GM12878 (cell line): ENCODE measurements around the gene IL34. TPM values are rescaled to one million over a fixed set of nuclear protein-coding genes. Genes with fewer than 3 reads are reported as not detected.

ENCODE experiments used
- ATAC-seq: fragments of 200-7000 bp; cut with Tn5 transposase; 3 replicates; pipeline ENCODE4 v1.9.1; 2020; ENCODE audit warnings: mild to moderate bottlenecking, moderate library complexity
- BruUV-seq: library from RNA; stranded (reverse); fragments of 400-500 nt; replicated peaks from 2 replicates; lab custom pipeline; 2021; lab: Mats Ljungman, UMichigan
- CTCF ChIA-PET: fragments of 300-600 bp; sonication (Branson Sonifier 250); formaldehyde crosslinking; extraction: SDS; loops from one replicate; lab custom pipeline; 2021; ENCODE audit warnings: inconsistent platforms; lab: Yijun Ruan, JAX
- POLR2A ChIA-PET: fragments of 350-600 bp; formaldehyde crosslinking; extraction: SDS; loops from one replicate; lab custom pipeline; 2021; ENCODE audit warnings: inconsistent platforms; lab: Charles Lee
- RAD21 ChIA-PET: fragments of 300-600 bp; sonication (Branson Sonifier 250); formaldehyde crosslinking; loops from one replicate; lab custom pipeline; 2023; ENCODE audit warnings: antibody characterized with exemption; ENCODE audit not compliant: unreplicated experiment; lab: Charles Lee
- SMC1A ChIA-PET: fragments of 300-600 bp; sonication (Branson Sonifier 250); formaldehyde crosslinking; loops from one replicate; lab custom pipeline; 2023; ENCODE audit not compliant: unreplicated experiment, uncharacterized antibody; lab: Charles Lee
- DNase-seq: peaks from one replicate; pipeline ENCODE4 v3.0.0-alpha.2; 2011; ENCODE audit warnings: low read depth, low spot score
- FAIRE-seq: peaks from 3 replicates; lab custom pipeline; 2011; peaks lifted over from hg19 to GRCh38; lab: Jason Lieb, UNC
- H2AFZ ChIP-seq: 2 replicates; pipeline ENCODE4 v1.6.0; 2011; ENCODE audit warnings: low read depth, low read length, control low read depth; ENCODE audit not compliant: control insufficient read depth
- H3K27ac ChIP-seq: 2 replicates; pipeline ENCODE4 v1.5.1; 2011; ENCODE audit warnings: control low read depth; ENCODE audit not compliant: control insufficient read depth, insufficient read depth
- H3K27me3 ChIP-seq, 2 experiments: replicated peaks in 1 of 2; 2 replicates each; pipeline versions ENCODE4 v1.6.0 to v1.6.1; 2011; ENCODE audit warnings: low read length in 1 of 2; ENCODE audit not compliant: control insufficient read depth in 2 of 2, insufficient read depth in 2 of 2
- H3K36me3 ChIP-seq, 2 experiments: 2 replicates each; pipeline ENCODE4 v1.5.1; 2011; ENCODE audit warnings: low read length in 1 of 2; ENCODE audit not compliant: control insufficient read depth in 2 of 2, insufficient read depth in 2 of 2
- H3K4me1 ChIP-seq: 2 replicates; pipeline ENCODE4 v1.6.1; 2011; ENCODE audit warnings: mild to moderate bottlenecking, low read length, moderate library complexity, mixed read lengths; ENCODE audit not compliant: control insufficient read depth, insufficient read depth
- H3K4me2 ChIP-seq: 2 replicates; pipeline ENCODE4 v1.6.0; 2011; ENCODE audit warnings: control low read depth; ENCODE audit not compliant: control insufficient read depth, insufficient read depth
- H3K4me3 ChIP-seq: fragments of 200-600 bp; sonication (generic); 2 replicates; pipeline ENCODE4 v1.5.1; 2016
- H3K79me2 ChIP-seq: 2 replicates; pipeline ENCODE4 v1.6.0; 2011; ENCODE audit warnings: low read length; ENCODE audit not compliant: control insufficient read depth, insufficient read depth
- H3K9ac ChIP-seq: 2 replicates; pipeline ENCODE4 v1.8.0; 2011; ENCODE audit warnings: low read length, control low read depth, mixed read lengths; ENCODE audit not compliant: control insufficient read depth, insufficient read depth
- H3K9me3 ChIP-seq: replicated peaks from 3 replicates; pipeline ENCODE4 v1.5.1; 2011; ENCODE audit warnings: mild to moderate bottlenecking, low read length; ENCODE audit not compliant: control insufficient read depth, insufficient read depth
- H4K20me1 ChIP-seq: 2 replicates; pipeline ENCODE4 v1.6.0; 2011; ENCODE audit not compliant: control insufficient read depth, insufficient read depth
- ATF7 ChIP-seq: fragments of 450-650 bp; IDR thresholded peaks from 2 replicates; pipeline ENCODE4 v1.6.1; 2016; ENCODE audit warnings: low read depth, mild to moderate bottlenecking
- BHLHE40 ChIP-seq, 2 experiments: fragments of 450-650 bp in 1 of 2; IDR thresholded peaks; 2 replicates each; pipeline ENCODE4 v1.6.1; 2011 to 2017; ENCODE audit warnings: low read depth in 2 of 2, borderline replicate concordance in 1 of 2, improper control_type of control experiment in 1 of 2, low read length in 1 of 2, mild to moderate bottlenecking in 1 of 2
- E4F1 ChIP-seq: fragments of 450-650 bp; IDR thresholded peaks from 2 replicates; pipeline ENCODE4 v1.6.1; 2018; ENCODE audit warnings: borderline replicate concordance, mild to moderate bottlenecking; ENCODE audit not compliant: partially characterized antibody
- ELK1 ChIP-seq: IDR thresholded peaks from 2 replicates; pipeline ENCODE4 v1.6.1; 2012; ENCODE audit warnings: low read depth, low read length, improper control_type of control experiment
- HDGF ChIP-seq: fragments of 450-650 bp; IDR thresholded peaks from 2 replicates; pipeline ENCODE4 v1.6.1; 2016; ENCODE audit warnings: antibody characterized with exemption
- LARP7 ChIP-seq: fragments of 450-650 bp; IDR thresholded peaks from 2 replicates; pipeline ENCODE4 v1.6.1; 2017; ENCODE audit warnings: mild to moderate bottlenecking
- PAX8 ChIP-seq: fragments of 450-650 bp; IDR thresholded peaks from 2 replicates; pipeline ENCODE4 v1.6.1; 2017; ENCODE audit warnings: mild to moderate bottlenecking, moderate library complexity
- POLR2A ChIP-seq: IDR thresholded peaks from 2 replicates; pipeline ENCODE4 v1.6.1; 2011; ENCODE audit warnings: low read depth, mild to moderate bottlenecking, low read length
- SKIL ChIP-seq: fragments of 450-650 bp; IDR thresholded peaks from 2 replicates; pipeline ENCODE4 v1.6.1; 2017; ENCODE audit warnings: mild to moderate bottlenecking, low read depth, inconsistent platforms; ENCODE audit not compliant: poor library complexity, severe bottlenecking
- TARDBP ChIP-seq: IDR thresholded peaks from 2 replicates; pipeline ENCODE4 v1.6.1; 2016; ENCODE audit warnings: borderline replicate concordance
- ZBTB33 ChIP-seq: fragments of 450-650 bp; IDR thresholded peaks from 2 replicates; pipeline ENCODE4 v1.6.1; 2017; ENCODE audit warnings: mild to moderate bottlenecking
- WGBS: methylation state at CpG from one replicate; pipeline ENCODE4 v1.1.6; 2016; ENCODE audit warnings: low lambda C conversion rate; ENCODE audit not compliant: insufficient replicate concordance, insufficient coverage; ENCODE audit errors: missing lambda C conversion rate; 5-methylcytosine and 5-hydroxymethylcytosine counted together
- in situ Hi-C: fragments of 300-500 bp; cut with MboI; formaldehyde crosslinking; loops from 9 replicates; pipeline ENCODE4 v1.14.3; 2018; ENCODE audit warnings: mixed read lengths
- intact Hi-C: fragments of 100-400 bp; cut with micrococcal nuclease; formaldehyde crosslinking; loops from one replicate; pipeline ENCODE4 v1.14.2; 2022; ENCODE audit not compliant: unreplicated experiment
- polyA plus RNA-seq, 11 experiments: library from polyadenylated mRNA; depleted of rRNA in 4 of 11; unstranded in 6 of 11; stranded (reverse) in 5 of 11; fragments of >200 nt; fragmentation: Nextera tagmentation in 4 of 11; fragmentation: Illumina TruSeq in 1 of 11; extraction: Ambion mirVana in 4 of 11; extraction: Trizol in 1 of 11; gene quantifications; 1 replicate in 1 of 11; 2 replicates in 10 of 11; pipeline versions ENCODE4 v1.2.1 to v1.2.3, GENCODE V29; 2011 to 2016; ENCODE audit warnings: inconsistent platforms in 2 of 11, missing spikeins in 2 of 11, low read depth in 1 of 11
- total RNA-seq, 4 experiments: library from RNA; depleted of rRNA in 3 of 4; stranded (reverse); fragments of >200 nt in 3 of 4; fragmentation: Illumina TruSeq in 1 of 4; extraction: Trizol in 1 of 4; gene quantifications; 2 replicates each; pipeline versions ENCODE4 v1.2.1 to v1.2.3, GENCODE V29; 2013 to 2021
- TF ChIP-seq, protein P1 (sequence below): fragments of 450-650 bp; IDR thresholded peaks from 2 replicates; pipeline ENCODE4 v1.6.1; 2017; ENCODE audit warnings: antibody characterized with exemption, mild to moderate bottlenecking, moderate library complexity

IL34 gene
- total and polyA plus RNA-seq, 10 of the 15 experiments (the other 5 are each of a cell fraction or from before 2014, with no cell fraction given): 0.27 to 0.40 TPM; not detected in 8

GRCh38 chr16:70611785-70612303 is 34.5 kb upstream of the IL34 start (continued):
- no peak for TF ChIP-seq ELK1
- no peak for TF ChIP-seq POLR2A
- no peak for TF ChIP-seq ZBTB33
- no peak for TF ChIP-seq E4F1
- TF ChIP-seq BHLHE40 (IDR thresholded peaks at IDR 0.05; ENCODE audit: borderline replicate concordance in 1 of 2, low read depth in 2 of 2, low read length in 1 of 2): no peak
- TF ChIP-seq, all 136 proteins: peak for 0

GRCh38 chr16:70612931-70613330 is 33.4 kb upstream of the IL34 start:
- Histone ChIP-seq H3K27ac (no peak overlapping the region), H3K4me2 (no peak overlapping the region), H3K36me3 (no peaks in the 10 kb centered on the region), H3K4me1 (no peaks in the 10 kb centered on the region), H3K79me2 (no peaks in the 10 kb centered on the region), H3K4me3 (no peak overlapping the region), H3K9me3 (no peaks in the 10 kb centered on the region), H4K20me1 (no peaks in the 10 kb centered on the region), H2AFZ (no peak overlapping the region), H3K9ac (no peak overlapping the region), H3K27me3 (no peaks in the 10 kb centered on the region; a peak in 1 of 4 replicates)
- no peak for DNase-seq
- WGBS: 47% methylated on average over 8 of the region's 8 CpGs
- no peak for ATAC-seq
- ChIA-PET SMC1A (no interaction called here), CTCF (no interaction called here), POLR2A (no interaction called here), RAD21 (no interaction called here)
- intact Hi-C loops: no loop called here
- no TSS peak for BruUV-seq
- FAIRE-seq: no peak
- in situ Hi-C loops: no loop called here
- no peak for TF ChIP-seq ATF7
- TF ChIP-seq PAX8: no peak
- no peak for TF ChIP-seq LARP7
- no peak for TF ChIP-seq POLR2A
- TF ChIP-seq, protein P1, sequence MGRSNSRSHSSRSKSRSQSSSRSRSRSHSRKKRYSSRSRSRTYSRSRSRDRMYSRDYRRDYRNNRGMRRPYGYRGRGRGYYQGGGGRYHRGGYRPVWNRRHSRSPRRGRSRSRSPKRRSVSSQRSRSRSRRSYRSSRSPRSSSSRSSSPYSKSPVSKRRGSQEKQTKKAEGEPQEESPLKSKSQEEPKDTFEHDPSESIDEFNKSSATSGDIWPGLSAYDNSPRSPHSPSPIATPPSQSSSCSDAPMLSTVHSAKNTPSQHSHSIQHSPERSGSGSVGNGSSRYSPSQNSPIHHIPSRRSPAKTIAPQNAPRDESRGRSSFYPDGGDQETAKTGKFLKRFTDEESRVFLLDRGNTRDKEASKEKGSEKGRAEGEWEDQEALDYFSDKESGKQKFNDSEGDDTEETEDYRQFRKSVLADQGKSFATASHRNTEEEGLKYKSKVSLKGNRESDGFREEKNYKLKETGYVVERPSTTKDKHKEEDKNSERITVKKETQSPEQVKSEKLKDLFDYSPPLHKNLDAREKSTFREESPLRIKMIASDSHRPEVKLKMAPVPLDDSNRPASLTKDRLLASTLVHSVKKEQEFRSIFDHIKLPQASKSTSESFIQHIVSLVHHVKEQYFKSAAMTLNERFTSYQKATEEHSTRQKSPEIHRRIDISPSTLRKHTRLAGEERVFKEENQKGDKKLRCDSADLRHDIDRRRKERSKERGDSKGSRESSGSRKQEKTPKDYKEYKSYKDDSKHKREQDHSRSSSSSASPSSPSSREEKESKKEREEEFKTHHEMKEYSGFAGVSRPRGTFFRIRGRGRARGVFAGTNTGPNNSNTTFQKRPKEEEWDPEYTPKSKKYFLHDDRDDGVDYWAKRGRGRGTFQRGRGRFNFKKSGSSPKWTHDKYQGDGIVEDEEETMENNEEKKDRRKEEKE: no peak
- TF ChIP-seq TARDBP: no peak
- no peak for TF ChIP-seq HDGF
- no peak for TF ChIP-seq SKIL
